Activated naive CD4-positive, alpha-beta T cell treated with Interleukin-2 at 50 U/mL for 16 hours (primary cell): ENCODE measurements around the gene PEX14.

Source experiments
- DNase-seq: peaks from one replicate; pipeline ENCODE4 v3.0.0-alpha.2; 2020

Gene PEX14

DNA sequence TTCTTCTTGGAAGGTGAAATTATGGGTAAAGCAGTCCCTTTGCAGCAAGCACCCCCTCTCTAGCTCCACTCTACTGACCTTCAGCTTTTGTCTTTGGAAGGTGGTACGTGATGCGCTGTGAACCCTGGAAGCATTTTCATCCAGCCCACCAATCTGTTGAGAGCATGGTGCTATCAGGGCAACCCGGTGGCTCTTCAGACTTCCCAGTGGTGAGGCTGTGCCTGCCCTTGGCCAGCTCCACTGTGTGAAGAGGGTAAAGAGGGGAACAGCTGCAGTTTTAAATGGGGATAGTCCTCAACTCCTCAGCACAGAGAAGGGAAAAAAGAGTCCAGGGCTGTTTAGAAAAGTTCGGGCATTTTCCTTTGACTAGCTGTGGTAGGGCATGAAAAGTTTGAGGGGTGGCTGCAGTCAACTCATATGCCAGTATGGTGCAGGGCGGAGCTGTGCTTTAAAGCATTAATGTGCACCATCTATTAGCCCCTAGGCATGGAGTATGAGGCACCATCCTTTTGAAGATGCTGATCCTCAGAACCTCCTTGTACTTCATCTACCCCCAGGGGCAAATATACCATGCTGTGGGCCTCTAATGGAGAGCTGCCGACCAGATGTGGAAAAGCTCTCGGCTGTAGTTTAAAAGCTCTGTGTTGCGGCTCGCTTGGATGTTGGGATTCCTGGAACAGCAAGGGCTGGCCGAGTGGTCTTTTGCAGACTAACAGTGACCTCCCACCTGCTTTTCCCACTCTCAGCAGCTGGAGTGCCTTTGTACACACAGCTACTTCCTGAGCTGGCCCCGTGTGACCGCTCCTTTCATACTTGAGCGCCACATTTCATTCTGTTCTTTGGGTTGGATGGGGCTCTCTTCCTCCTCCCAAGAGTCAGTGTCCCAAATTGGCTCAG lies 123.0 kb downstream of the PEX14 start:
- no peak for DNase-seq

DNA sequence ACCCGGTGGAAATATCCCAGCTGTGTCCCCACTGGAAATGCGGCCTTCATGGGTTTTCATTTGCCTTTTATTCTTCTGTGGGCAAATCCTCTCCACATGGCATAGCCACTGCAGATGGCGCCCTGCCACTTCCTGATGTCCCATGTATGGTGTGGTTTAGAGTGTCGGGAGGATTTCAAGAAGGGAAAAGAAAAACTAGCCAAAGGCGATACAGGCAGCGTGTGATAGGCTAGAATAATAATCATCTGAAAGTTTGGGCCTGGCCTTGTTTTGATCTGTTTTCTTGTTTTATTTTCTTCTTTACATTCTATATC lies 123.6 kb downstream of the PEX14 start:
- no peak for DNase-seq

DNA sequence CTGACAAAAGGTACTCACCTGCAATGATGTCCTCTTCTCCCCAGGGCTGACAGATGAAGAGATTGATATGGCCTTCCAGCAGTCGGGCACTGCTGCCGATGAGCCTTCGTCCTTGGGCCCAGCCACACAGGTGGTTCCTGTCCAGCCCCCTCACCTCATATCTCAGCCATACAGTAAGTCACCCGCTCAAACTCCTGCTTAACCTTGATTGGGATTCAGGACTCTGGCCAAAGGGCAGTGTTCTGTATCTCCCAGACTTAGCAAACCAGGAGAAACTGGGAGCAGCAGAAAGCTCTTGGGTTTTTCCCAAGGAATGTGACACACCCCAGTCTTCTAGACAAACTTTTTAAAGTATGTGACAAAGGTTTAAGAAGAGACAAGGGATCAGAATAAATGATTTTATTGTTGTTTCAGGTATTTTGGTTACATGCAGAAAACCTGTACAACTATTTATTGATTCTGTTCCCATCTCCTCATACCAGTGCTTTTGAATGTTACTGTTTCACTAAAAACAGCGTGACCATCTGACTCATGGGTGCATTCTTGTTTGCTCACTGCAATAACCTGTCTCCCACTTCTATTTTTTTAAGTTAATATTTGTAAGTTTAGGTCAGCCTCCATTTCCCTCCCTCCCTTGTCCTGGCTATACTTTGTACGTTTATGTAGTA lies 124.6 kb downstream of the PEX14 start:
- DNase-seq = no peak

DNA sequence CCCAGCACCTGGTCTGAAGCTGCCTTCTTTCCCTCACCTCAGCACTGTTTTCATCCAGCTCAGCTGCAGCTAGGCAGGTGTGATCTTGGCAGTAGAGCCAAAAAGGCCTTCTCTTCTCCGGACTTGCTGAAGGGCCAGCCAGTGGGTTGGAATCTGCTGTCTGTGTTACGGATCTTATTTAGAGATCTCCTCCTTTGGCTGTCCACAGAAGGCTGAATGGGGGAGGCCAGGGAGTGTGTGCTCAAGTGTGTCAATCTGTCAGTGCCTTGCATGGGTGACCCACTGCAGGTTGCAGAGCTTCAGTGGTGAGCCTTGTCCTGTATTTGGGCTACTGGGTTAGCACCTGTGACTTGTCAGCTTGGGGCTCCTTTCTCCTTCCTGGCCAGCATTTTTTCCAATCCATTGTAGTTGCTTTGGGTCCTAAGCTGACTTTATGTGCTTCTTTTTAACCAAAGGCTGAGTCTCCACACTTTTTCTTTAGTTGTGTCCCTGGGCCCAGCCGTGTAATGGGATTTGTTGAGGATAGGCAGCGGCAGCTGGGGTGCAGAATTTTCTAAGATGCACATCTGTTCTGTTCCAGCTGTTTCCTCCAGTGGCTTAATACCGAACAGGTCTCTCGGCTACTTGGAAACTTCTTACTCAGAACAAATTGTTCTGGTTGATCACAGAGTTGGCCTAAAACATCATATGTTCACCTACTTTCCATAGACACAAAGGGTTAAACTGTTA lies 126.8 kb downstream of the PEX14 start:
- no peak for DNase-seq

DNA sequence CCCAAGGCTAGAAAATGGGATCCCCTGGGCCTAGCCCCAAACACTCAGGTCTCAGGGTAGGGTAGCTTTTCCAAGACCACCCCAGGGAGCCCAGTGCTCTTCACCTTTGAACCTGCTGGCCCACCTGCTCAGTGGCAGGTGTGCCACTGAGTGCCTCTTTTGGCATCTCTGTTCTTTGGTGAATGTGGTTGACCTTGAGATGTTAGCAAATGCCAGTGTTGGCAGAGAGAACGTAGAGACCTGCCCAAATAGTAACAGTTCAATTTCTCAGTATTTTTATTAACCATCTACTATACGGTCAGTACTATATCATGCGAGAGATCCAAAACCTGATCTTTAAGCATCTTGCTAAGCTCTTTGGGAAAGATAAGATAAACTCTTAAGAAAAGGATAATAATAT lies 128.2 kb downstream of the PEX14 start:
- DNase-seq = no peak

DNA sequence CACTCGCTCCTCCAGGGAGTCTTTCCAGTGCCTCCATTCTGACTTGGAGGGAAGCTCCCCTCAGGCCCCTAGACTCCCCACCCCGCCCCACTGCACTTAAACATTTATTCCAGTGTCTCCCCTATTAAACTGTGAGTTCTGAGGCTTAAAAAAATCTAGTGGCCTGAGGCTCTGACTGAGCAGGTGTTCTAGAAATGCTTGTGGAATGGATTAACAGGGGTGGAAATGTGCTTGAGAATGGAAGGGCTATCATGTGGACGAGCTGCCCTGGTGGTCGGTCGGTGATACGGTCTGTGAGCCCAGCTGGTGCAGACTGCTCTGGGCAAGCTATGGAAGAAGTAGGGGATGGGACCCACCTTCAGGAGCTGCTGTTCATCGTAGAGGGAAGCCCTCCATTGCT lies 130.2 kb downstream of the PEX14 start:
- DNase-seq = no peak

DNA sequence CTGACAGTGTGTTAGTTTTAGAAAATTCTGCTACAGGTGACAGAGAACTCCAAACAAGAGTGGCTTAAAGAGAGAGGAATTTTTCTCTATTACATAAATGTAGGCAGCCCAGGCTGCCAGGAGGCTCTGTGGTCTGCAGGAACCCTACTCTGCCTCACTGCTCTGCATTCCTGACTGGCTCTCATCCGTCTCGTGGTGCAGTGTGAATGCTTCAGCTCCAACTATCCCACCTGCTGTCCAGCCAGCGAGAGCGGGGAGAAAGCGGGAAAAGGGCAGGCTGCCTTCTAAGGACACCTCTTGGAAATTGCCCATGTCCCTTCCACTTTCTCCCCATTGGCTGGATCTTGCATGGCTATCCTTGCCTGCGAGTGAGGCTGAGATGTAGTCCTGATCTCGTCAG lies 131.3 kb downstream of the PEX14 start:
- no peak for DNase-seq

DNA sequence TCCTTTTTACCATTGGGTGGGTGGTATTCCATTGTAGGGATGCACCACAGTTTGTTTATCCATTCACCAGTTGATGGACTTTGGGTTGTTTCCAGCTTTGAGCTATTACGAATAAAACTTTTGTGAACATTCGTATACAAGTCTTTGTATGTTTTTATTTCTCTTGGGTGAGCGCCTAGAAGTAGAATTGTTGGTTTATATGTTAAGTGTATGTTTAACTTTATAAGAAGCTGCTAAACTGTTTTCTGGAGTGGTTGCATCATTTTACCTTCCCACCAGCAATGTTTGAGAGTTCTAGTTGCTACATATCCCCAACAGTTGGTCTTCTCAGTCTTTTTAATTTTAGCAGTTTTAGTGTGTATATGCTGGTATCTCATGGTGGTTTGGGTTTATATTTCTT lies 132.5 kb downstream of the PEX14 start:
- no peak for DNase-seq

DNA sequence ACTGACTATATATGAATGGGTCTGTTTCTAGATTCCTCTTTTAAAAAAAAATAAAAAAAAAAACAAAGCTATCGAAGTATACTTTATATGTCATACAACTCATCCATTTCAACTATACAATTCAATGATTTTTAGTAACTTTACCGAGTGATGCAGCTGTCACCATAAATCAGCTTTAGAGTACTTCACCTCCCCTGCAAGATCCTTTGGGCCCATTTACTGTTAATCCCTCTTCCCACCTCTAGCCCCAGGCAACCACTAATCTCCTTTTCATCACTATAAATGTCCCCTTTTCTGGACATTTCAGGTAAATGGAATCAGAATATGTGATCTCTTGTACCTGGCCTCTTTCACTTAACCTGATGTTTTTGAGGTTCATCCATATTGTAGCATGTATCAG lies 133.9 kb downstream of the PEX14 start:
- DNase-seq = no peak

DNA sequence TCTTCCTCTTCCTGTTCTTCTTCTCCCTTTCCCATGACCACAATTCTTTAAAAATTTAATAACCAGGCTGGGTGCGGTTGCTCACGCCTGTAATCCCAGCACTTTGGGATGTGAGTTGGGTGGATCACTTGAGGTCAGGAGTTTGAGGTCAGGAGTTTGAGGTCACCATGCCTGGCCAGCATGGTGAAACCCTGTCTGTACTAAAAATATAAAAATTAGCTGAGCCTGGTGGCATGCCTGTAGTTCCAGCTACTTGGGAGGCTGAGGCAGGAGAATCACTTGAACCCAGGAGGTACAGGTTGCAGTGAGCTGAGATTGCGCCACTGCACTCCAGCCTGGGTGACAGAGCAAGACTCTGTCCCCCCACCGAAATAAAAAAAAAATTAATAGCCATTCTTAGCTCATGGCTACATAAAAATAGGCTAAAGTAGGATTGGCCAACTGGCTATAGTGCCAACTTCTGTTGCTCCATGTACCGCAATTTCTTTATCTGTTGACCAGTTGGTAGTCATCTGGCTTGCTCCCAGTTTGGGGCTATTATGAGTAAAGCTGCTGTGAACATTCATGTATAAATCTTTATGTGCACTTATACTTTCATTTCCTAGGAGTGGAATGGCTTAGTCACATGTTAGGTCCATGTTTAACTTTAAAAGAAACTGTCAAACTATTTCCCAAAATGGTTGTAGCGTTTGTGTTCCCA lies 136.3 kb downstream of the PEX14 start:
- DNase-seq = no peak

DNA sequence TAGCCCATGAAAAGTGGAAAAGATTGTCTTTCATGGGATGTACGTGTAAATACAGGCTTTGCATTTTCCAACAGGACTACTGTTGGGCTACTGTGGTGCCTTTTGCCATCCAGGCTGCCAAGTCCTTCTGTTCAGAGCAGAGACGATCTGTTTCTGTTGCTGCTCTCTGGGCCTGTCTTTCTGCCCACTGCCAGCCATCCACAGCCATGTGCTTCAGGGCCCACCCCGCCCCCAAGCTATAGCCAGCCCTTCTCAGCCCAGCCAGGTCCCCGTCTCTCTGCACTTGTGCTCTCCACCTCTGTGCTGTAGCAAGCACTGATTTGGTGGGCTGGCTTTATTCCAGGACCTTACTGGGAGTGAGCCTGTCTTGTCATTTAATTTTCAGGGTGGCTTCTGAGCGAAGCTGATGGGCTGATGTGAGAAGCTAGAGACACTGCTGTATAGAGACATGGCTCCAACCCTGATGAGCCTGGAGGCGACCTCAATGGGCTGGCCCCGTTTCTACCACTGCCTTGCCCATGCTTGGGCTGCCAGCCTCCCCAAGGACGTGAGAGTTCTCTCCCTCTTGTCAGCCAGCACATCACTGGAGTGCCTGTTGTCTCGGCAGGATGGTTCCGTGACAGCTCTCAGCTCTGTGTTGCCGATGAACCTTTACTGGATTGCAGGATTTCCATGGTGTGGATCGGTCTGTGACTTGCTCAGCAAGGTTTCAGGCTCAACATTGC lies 137.8 kb downstream of the PEX14 start:
- no peak for DNase-seq

DNA sequence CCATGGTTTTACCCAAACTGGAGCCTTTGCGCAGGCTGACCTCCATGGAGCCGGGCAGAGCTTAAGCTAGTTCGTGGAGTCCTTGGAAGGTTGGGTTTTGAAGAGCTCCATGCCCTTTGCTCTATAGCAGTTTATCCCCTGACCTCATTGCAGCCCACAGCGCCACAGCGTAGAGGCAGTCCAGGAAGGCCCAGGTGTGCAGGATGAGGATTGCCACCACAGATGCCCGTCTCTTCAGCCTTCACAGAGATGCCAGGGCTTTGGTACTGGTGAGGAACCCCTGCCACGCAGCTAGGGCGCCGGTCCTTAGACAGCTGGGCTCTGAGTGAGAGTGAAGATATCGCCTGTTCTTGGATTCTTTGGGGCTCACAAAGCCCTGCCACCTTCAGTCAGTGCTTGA lies 138.6 kb downstream of the PEX14 start:
- no peak for DNase-seq

DNA sequence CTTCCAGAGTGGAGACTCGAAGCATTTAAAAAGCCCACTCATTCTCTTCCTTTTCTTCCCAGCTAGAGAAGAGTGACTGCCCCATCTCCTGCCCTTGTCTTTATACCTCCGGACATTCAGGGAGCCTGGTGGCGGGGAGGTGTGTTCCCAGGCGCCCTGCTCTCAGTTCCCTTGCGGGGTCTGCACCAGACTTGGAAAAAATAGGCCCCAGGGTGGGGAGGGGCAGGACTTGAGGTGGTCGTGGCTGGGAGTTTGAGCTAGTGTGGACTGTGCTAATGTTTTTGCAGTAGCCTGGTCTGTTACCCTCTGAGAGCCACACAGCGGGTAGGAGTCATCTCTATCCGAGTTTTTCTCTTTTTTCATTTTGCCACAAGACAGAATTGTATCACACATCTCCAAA lies 139.1 kb downstream of the PEX14 start:
- no peak for DNase-seq

DNA sequence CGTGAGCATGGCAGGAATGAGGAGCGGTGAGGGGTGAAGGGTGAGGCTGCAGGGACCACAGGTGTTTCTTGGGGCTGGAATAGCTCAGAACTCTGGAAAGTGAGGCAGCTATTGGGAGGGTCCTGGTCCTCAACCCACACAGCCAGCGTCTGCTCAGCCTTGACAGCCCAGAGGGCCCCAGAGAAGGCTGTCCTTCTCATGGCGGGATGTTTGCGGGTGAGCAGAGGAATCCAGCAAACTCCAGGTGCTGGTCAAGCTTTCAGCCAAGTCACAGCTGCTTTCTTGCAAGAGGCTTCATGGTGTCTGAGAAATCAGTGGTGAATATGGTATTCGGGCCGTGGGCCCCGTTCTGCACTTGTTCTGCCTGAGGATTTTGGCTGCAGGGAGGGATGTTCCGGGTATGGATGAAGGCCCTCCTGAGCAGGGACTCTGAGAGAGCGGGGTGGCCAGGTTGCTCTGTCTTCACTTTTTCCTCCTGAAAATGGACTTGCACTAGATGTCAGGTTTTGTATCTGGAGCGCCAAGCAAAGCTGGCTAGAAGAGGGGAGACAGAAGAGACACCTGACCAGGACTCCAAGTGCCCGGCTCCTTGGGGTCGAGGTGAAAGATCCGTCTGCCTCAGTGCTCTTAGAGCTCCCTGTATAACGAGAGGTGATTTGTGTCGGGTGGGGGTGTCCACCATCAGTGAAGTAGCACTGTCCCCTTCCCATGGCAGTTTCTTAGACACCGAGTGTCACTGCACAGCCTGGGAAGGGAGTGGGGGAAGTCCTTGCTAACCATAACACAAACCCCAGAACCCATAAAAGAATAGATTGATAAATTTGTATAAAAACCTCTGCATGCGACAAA lies 139.9 kb downstream of the PEX14 start:
- no peak for DNase-seq

DNA sequence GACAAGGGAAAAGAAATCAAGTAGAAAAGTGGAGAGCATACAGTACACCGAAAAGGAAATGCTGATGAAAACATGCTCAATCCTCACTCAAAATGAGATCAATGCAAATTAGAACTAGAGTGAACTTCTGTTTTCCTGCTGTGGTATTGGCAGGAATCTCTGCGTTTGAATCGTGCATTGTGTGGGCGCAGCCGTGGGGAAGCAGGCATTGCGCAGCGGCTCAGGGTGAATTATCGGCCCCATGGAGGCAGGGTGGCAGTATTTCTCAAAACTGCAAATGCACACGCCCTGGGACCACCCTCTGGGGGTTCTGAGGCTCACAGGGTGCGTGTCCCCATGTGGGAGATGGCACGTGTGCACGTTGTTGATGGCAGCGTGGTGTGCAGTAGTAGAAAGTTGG lies 140.6 kb downstream of the PEX14 start:
- no peak for DNase-seq

DNA sequence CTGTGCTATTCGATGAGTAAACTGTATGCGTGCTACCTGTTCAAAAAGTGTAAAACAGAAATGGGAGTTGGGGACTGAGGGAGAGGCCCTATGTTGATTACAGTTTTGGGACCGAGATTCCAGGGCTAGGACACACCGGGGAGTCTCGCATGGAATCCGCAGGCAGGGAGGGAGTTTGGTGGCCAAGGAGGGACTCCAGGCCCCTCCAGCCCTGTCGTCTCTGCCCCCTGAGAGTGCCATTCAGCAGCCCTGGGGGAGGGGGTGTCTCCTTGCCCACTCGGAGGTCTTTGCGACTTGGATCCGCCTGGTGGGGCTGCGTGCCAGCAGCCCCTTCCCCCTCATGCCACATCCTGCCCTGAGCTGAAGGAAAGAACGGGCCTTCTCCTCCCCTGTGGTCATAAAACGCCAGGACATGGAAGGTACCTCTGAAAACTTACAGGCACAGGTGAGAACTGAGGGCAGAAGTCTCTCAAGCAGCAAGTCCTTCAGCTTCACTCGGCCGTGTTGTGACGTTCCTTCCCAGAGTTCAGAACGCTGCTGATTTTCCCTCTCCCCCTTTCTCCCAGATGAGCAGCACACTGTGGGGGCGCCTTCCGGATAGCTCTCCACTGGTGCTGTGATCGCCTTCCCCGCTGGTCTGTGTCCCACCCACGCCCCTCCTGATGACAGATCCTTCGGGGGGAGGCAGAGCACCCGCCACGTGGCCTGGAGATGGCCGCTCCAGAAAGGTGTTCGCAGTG lies 141.4 kb downstream of the PEX14 start:
- no peak for DNase-seq

DNA sequence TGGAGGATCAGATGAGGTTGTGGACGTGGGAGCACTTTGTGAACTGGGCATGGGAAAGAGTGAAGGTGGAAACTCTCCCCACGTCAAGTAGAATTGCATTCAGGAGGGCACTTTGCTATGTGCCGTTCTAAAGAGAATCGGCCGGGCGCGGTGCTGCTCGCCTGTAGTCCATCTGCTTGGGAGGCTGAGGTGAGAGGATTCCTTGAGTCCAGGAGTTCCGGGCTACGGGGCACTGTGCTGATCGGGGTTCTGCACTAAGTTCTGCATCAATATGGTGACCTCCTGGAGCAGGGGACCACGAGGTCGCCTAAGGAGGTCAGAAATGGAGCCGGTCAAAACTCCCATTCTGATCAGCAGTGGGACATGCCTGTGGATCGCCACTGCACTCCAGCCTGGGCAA lies 141.9 kb downstream of the PEX14 start:
- DNase-seq = no peak

DNA sequence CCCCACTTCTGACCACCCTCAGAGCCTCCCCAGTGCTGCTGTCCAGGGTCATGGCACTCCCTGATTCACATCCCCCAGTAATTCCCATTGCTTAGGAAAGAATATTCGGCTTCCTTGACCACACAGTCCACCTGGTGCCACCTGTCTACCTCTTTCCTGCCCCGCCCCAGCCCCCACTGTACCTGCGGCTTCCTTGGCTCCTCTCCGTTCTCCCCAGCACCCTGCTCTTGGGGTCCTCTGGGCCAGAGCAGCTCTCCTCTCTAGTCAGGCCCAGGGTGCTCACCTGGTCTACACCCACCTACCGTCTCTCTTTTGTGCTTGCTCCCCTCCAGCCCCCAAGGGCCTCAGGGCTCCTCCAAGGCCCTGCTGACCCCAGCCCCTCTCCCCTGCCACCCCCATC lies 142.6 kb downstream of the PEX14 start:
- no peak for DNase-seq

DNA sequence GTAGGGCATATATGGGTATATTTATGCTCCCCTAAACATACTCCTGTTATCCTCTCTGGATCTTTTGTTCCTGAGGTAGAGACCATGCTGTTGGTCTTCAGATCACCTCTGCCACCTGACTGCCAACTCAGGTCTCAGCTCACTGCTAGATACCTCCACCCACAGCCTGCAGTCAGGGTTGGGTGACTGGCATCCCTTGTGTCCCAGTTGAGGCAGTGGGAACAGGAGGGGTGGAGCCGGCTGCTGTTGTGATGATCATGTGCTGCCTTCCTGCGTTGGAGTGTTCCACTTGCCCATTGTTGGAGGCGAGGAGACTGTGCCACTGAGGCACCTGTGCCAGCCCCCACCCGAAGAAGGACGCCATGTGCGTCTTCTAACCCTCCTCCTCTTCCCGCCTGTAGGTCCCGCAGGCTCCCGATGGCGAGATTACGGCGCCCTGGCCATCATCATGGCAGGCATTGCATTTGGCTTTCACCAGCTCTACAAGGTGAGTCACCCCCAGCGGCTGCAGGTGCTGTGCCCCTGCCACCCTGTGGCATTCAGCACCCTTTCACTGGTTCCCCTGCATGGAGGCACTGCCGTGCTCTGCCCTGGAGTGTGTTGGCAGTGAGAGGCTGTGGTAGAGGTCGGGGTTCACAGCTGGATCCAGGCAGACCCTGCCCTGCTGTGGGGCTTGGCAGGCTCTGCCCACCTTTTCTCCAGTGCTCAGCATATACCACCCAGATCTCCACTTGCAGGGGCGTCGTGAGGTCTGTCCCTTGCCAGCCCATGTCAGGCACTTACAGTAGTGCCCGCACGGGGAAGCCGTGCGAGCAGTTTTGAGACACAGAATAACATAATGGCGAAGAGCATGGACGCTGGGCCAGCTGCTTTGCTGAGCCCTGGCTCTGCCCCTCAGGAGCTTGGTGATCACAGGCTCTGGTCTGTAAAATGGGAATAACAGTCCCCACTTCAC lies 143.5 kb downstream of the PEX14 start:
- no peak for DNase-seq

DNA sequence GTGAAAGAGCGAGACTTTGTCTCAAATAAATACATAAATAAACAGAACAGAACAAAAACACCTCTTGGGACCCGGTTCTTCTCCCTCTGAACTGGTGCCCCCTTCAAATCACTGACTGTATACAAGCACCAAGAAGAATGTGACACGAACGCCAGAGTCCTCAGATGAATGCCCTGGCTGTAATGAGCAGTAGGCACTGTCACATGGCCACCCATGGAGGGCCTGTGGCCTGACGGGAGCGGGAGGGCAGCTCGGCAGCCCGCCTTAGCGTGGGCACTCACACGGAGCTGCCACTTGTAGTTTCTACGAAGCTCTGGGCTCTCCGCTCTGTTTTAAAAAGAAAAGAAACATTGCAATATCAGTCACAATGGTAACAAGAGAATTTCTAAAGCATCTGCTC lies 146.0 kb downstream of the PEX14 start:
- no peak for DNase-seq
